SK-N-SH (cell line): ENCODE data around the gene TMEM187. TPM values are rescaled to one million over a fixed set of nuclear protein-coding genes. Genes with fewer than 3 reads are reported as not detected.

Experiments used
- CTCF ChIA-PET: fragments of 300-600, 350-600 bp; formaldehyde crosslinking; extraction: SDS; loops from one replicate; lab custom pipeline; 2021; lab: Yijun Ruan, JAX
- POLR2A ChIA-PET: fragments of 350-600 bp; sonication (Branson Sonifier 250); formaldehyde crosslinking; extraction: SDS; loops from one replicate; lab custom pipeline; 2020; ENCODE audit warnings: antibody characterized with exemption, inconsistent platforms; lab: Yijun Ruan, JAX
- DNase-seq: peaks from one replicate; pipeline ENCODE4 v3.0.0; 2012
- H2AFZ ChIP-seq: fragments of 200-600 bp; sonication (generic); 2 replicates; pipeline ENCODE4 v1.8.1; 2016; ENCODE audit warnings: antibody characterized with exemption, mild to moderate bottlenecking, low read depth
- H3F3A ChIP-seq: fragments of 200-600 bp; sonication (generic); replicated peaks from 2 replicates; pipeline ENCODE3; 2016; ENCODE audit warnings: antibody characterized with exemption, mild to moderate bottlenecking; ENCODE audit not compliant: insufficient read depth
- H3K27ac ChIP-seq, 2 experiments: fragments of 200-500 bp in 1 of 2; fragments of 200-600 bp in 1 of 2; sonication (Bioruptor generic) in 1 of 2; sonication (generic), shearing (Covaris generic) in 1 of 2; 2 replicates each; pipeline versions ENCODE4 v1.5.1 to v1.6.1; 2014 to 2016; ENCODE audit warnings: low read depth in 2 of 2, inconsistent platforms in 1 of 2, low read length in 1 of 2, mild to moderate bottlenecking in 1 of 2, mixed read lengths in 1 of 2
- H3K27me3 ChIP-seq: fragments of 200-600 bp; sonication (generic), shearing (Covaris generic); 2 replicates; pipeline ENCODE4 v1.6.1; 2016; ENCODE audit warnings: mixed run types; ENCODE audit not compliant: insufficient read depth
- H3K36me3 ChIP-seq, 2 experiments: fragments of 200-500 bp in 1 of 2; fragments of 200-600 bp in 1 of 2; sonication (Bioruptor generic) in 1 of 2; sonication (generic) in 1 of 2; replicated peaks in 1 of 2; 2 replicates each; pipeline versions ENCODE3 to v1.5.1; 2014 to 2016; ENCODE audit warnings: low read length in 1 of 2, mild to moderate bottlenecking in 1 of 2; ENCODE audit not compliant: insufficient read depth in 2 of 2, control insufficient read depth in 1 of 2
- H3K4me1 ChIP-seq, 2 experiments: fragments of 200-500 bp in 1 of 2; fragments of 200-600 bp in 1 of 2; sonication (Bioruptor generic) in 1 of 2; sonication (generic), shearing (Covaris generic) in 1 of 2; 2 replicates each; pipeline versions ENCODE4 v1.5.1 to v1.6.1; 2014 to 2016; ENCODE audit warnings: low read depth in 1 of 2, low read length in 1 of 2, mixed run types in 1 of 2; ENCODE audit not compliant: insufficient read depth in 2 of 2, control insufficient read depth in 1 of 2
- H3K4me2 ChIP-seq: fragments of 200-600 bp; sonication (generic), shearing (Covaris generic); 2 replicates; pipeline ENCODE4 v1.6.1; 2017; ENCODE audit warnings: mixed run types
- H3K4me3 ChIP-seq, 2 experiments: fragments of 200-500 bp in 1 of 2; fragments of 200-600 bp in 1 of 2; sonication (Bioruptor generic) in 1 of 2; sonication (generic), shearing (Covaris generic) in 1 of 2; 2 replicates each; pipeline versions ENCODE4 v1.5.1 to v1.8.1; 2014 to 2016; ENCODE audit warnings: low read depth in 2 of 2, inconsistent platforms in 1 of 2, low read length in 1 of 2, mild to moderate bottlenecking in 1 of 2, mixed read lengths in 1 of 2, moderate library complexity in 1 of 2
- H3K79me2 ChIP-seq: fragments of 200-600 bp; sonication (generic); 2 replicates; pipeline ENCODE4 v1.8.1; 2017; ENCODE audit warnings: mild to moderate bottlenecking; ENCODE audit not compliant: insufficient read depth
- H3K9ac ChIP-seq: fragments of 200-600 bp; sonication (generic); 2 replicates; pipeline ENCODE4 v1.6.1; 2017; ENCODE audit warnings: mixed run types
- H3K9me2 ChIP-seq: fragments of 200-600 bp; sonication (generic); 2 replicates; pipeline ENCODE4 v1.6.1; 2017; ENCODE audit warnings: mixed run types
- H3K9me3 ChIP-seq: fragments of 200-600 bp; sonication (generic); 2 replicates; pipeline ENCODE4 v1.6.1; 2017; ENCODE audit warnings: mixed run types, mild to moderate bottlenecking, moderate library complexity
- H4K20me1 ChIP-seq: fragments of 200-600 bp; sonication (generic); 2 replicates; pipeline ENCODE4 v1.6.1; 2017; ENCODE audit warnings: mild to moderate bottlenecking, mixed run types; ENCODE audit not compliant: insufficient read depth
- EP300 ChIP-seq, 2 experiments: IDR thresholded peaks; 2 replicates each; pipeline versions ENCODE4 v1.4.0 to v1.6.1; 2012; ENCODE audit warnings: borderline replicate concordance in 1 of 2, low read depth in 1 of 2, low read length in 1 of 2
- MEF2A ChIP-seq: IDR thresholded peaks from 2 replicates; pipeline ENCODE4 v1.4.0; 2012; ENCODE audit warnings: low read depth, borderline replicate concordance
- MXI1 ChIP-seq: IDR thresholded peaks from 2 replicates; pipeline ENCODE4 v1.6.1; 2012; ENCODE audit warnings: mild to moderate bottlenecking, low read depth, low read length, improper control_type of control experiment
- NFIC ChIP-seq: IDR thresholded peaks from 2 replicates; pipeline ENCODE4 v1.4.0; 2012; ENCODE audit warnings: borderline replicate concordance
- RAD21 ChIP-seq: IDR thresholded peaks from 2 replicates; pipeline ENCODE4 v1.6.1; 2012; ENCODE audit warnings: mild to moderate bottlenecking, low read length
- RXRA ChIP-seq: IDR thresholded peaks from 2 replicates; pipeline ENCODE4 v1.4.0; 2012; ENCODE audit warnings: low read depth, mild to moderate bottlenecking, borderline replicate concordance
- SIN3A ChIP-seq: IDR thresholded peaks from 2 replicates; pipeline ENCODE4 v1.6.1; 2012; ENCODE audit warnings: low read depth, mild to moderate bottlenecking, low read length, moderate library complexity, borderline replicate concordance
- WGBS: methylation state at CpG from one replicate; pipeline ENCODE4 v1.1.6; 2017; ENCODE audit warnings: low lambda C conversion rate; 5-methylcytosine and 5-hydroxymethylcytosine counted together
- polyA plus RNA-seq, 3 experiments: library from polyadenylated mRNA; depleted of rRNA; stranded (reverse); fragments of >200 nt; gene quantifications; 2 replicates each; pipeline ENCODE4 v1.2.3, GENCODE V29; 2012
- TF ChIP-seq, protein P1 (sequence below): fragments of 150-350 bp; IDR thresholded peaks from 2 replicates; pipeline ENCODE4 v1.6.1; 2016; ENCODE audit warnings: mild to moderate bottlenecking, low read depth, low read length
- TF ChIP-seq, protein P2 (sequence below): fragments of 150-350 bp; IDR thresholded peaks from 2 replicates; pipeline ENCODE4 v1.6.1; 2017; ENCODE audit warnings: antibody characterized with exemption, low read length, low read depth, borderline replicate concordance
- TF ChIP-seq, protein P3 (sequence below): IDR thresholded peaks from 2 replicates; pipeline ENCODE4 v1.4.0; 2012; ENCODE audit warnings: low read depth
- TF ChIP-seq, protein P4 (sequence below): IDR thresholded peaks from 2 replicates; pipeline ENCODE4 v1.4.0; 2012; ENCODE audit warnings: low read depth, borderline replicate concordance

Gene TMEM187
- polyA plus RNA-seq, 1 of the 3 experiments (the other 2 are of a cell fraction) = 10.9 TPM

DNA sequence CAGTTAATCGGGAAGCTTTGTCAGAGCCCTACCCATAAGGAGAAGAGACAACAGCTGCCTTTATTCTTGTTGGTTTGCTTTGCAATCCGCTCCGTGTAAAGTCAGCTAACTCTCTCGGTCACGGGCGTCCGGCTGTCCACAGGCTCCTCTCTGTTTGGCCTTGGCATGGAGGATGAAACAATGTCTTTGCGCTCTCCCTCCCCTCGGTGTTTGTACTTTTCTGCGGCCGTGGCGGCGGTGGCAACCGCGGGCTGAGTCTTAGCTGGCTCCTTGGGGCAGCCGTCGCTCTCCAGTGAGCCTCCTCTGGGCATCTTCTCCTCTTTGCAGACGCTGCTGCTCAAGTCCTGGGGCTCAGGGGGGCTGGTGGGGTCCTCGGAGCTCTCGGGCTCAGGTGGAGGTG lies 57.7 kb downstream of the TMEM187 start (continued):
- TF ChIP-seq MEF2A (no peak), RXRA (no peak)
- TF ChIP-seq, protein P1, sequence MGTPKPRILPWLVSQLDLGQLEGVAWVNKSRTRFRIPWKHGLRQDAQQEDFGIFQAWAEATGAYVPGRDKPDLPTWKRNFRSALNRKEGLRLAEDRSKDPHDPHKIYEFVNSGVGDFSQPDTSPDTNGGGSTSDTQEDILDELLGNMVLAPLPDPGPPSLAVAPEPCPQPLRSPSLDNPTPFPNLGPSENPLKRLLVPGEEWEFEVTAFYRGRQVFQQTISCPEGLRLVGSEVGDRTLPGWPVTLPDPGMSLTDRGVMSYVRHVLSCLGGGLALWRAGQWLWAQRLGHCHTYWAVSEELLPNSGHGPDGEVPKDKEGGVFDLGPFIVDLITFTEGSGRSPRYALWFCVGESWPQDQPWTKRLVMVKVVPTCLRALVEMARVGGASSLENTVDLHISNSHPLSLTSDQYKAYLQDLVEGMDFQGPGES = no peak
- TF ChIP-seq, protein P2, sequence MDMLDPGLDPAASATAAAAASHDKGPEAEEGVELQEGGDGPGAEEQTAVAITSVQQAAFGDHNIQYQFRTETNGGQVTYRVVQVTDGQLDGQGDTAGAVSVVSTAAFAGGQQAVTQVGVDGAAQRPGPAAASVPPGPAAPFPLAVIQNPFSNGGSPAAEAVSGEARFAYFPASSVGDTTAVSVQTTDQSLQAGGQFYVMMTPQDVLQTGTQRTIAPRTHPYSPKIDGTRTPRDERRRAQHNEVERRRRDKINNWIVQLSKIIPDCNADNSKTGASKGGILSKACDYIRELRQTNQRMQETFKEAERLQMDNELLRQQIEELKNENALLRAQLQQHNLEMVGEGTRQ = no peak

DNA sequence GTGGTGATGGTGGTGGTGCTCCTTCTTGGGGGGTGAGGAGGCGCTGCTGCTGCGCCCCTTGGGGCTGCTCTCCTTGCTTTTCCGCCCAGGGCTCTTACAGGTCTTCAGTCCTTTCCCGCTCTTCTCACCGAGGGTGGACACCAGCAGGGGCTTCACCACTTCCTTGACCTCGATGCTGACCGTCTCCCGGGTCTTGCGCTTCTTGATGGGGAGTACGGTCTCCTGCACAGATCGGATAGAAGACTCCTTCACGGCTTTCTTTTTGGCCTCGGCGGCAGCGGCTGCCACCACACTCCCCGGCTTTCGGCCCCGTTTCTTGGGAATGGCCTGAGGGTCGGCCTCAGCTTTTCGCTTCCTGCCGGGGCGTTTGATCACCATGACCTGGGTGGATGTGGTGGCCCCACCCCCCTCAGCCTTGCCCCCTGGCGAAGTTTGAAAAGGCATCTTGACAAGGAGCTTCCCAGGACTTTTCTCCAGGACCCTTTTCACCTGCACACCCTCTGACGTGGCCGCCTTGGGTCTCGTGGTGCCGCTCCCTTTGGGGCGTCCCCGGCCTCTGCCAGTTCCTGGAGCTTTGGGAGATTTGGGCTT lies 58.3 kb downstream of the TMEM187 start:
- Histone ChIP-seq H4K20me1 (no peaks in the 10 kb centered on the region), H3K9me3 (no peaks in the 10 kb centered on the region), H3K4me1 (no peaks in the 10 kb centered on the region; a peak in 1 of 4 replicates), H3K79me2 (peaks cover 19% of the 10 kb centered on the region; the same call in 1 of the 2 replicates), H3K27ac (no peak overlapping the region), H3K4me2 (no peak overlapping the region), H3K27me3 (peaks cover 78% of the 10 kb centered on the region), H3K9me2 (no peaks in the 10 kb centered on the region), H3K4me3 (no peak overlapping the region), H3F3A (no peaks in the 10 kb centered on the region), H3K9ac (no peak overlapping the region), H2AFZ (no peak overlapping the region), H3K36me3 (peaks cover 0 to 11% of the 10 kb centered on the region in 2 experiments)
- TF ChIP-seq, protein P1 = no peak
- TF ChIP-seq SIN3A (no peak), NFIC (no peak), RAD21 (no peak), EP300 (IDR thresholded peaks at IDR 0.05; ENCODE audit: borderline replicate concordance in 1 of 2, low read depth in 1 of 2, low read length in 1 of 2) (no peak), MXI1 (no peak)
- TF ChIP-seq, protein P3, sequence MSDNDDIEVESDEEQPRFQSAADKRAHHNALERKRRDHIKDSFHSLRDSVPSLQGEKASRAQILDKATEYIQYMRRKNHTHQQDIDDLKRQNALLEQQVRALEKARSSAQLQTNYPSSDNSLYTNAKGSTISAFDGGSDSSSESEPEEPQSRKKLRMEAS = no peak
- TF ChIP-seq, protein P4, sequence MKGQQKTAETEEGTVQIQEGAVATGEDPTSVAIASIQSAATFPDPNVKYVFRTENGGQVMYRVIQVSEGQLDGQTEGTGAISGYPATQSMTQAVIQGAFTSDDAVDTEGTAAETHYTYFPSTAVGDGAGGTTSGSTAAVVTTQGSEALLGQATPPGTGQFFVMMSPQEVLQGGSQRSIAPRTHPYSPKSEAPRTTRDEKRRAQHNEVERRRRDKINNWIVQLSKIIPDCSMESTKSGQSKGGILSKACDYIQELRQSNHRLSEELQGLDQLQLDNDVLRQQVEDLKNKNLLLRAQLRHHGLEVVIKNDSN = no peak
- TF ChIP-seq, protein P2 = no peak
- DNase-seq = no peak
- ChIA-PET CTCF (interaction anchor here (1.0 to 12.4 kb wide), 8 partner anchors 11 to 26 kb away, joined by 3 to 94 read pairs (median 4); no protein-coding TSS in a partner anchor), POLR2A (no interaction called here)
- 68% methylated on average over 23 of the region's 29 CpGs for WGBS
